Measurements from ENCODE around the gene MYLK. TPM values are rescaled to one million over a fixed set of nuclear protein-coding genes. Genes with fewer than 3 reads are reported as not detected.

Gene MYLK
- total RNA-seq, 1 donor from 2014 or later = 81.4 TPM

- TF ChIP-seq, protein P1, sequence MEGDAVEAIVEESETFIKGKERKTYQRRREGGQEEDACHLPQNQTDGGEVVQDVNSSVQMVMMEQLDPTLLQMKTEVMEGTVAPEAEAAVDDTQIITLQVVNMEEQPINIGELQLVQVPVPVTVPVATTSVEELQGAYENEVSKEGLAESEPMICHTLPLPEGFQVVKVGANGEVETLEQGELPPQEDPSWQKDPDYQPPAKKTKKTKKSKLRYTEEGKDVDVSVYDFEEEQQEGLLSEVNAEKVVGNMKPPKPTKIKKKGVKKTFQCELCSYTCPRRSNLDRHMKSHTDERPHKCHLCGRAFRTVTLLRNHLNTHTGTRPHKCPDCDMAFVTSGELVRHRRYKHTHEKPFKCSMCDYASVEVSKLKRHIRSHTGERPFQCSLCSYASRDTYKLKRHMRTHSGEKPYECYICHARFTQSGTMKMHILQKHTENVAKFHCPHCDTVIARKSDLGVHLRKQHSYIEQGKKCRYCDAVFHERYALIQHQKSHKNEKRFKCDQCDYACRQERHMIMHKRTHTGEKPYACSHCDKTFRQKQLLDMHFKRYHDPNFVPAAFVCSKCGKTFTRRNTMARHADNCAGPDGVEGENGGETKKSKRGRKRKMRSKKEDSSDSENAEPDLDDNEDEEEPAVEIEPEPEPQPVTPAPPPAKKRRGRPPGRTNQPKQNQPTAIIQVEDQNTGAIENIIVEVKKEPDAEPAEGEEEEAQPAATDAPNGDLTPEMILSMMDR (conservative IDR thresholded peaks at IDR 0.05; ENCODE audit: low read depth, low read length) = no peak
- H3K4me3 ChIP-seq (ENCODE audit: low read depth, low read length) = no peak overlapping the region
- no peak for DNase-seq (ENCODE audit: low read depth)
Measured at GRCh38 chr3:123816673-123817207, 67.4 kb downstream of the MYLK start.

- no peak for DNase-seq (ENCODE audit: low read depth)
- TF ChIP-seq, protein P1 (conservative IDR thresholded peaks at IDR 0.05; ENCODE audit: low read depth, low read length) = no peak
- no peak overlapping the region for H3K4me3 ChIP-seq (ENCODE audit: low read depth, low read length)
Measured at GRCh38 chr3:123815981-123816380, 68.2 kb downstream of the MYLK start.

GRCh38 chr3:123813876-123814275, 70.3 kb downstream of the MYLK start:
- TF ChIP-seq, protein P1 (conservative IDR thresholded peaks at IDR 0.05; ENCODE audit: low read depth, low read length) = no peak
- no peak for DNase-seq (ENCODE audit: low read depth)
- H3K4me3 ChIP-seq (ENCODE audit: low read depth, low read length) = no peak overlapping the region

DNA sequence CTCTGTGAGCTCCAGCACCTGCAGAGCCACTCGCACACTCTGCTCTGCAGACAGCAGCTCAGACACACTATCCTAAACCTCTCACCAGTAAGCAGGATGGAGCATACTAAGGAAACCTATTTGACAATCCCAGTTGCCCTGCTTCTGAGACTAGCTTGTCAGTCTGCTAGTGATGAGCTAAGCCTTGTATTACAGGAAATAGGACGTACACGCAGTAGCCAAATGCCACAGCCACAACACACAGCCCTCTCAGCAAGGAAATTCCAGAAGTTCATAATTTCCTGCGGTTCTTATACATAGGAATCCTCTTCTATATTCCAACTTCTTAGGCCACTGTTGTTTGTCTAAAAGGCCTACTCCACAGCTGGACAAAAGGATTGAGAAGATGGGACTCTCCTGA, 74.5 kb downstream of the MYLK start:
- DNase-seq (ENCODE audit: low read depth) = no peak

GRCh38 chr3:123808812-123809211, 75.3 kb downstream of the MYLK start:
- TF ChIP-seq, protein P1 (conservative IDR thresholded peaks at IDR 0.05; ENCODE audit: low read depth, low read length) = no peak
- no peak for DNase-seq (ENCODE audit: low read depth)

More for the DNA sequence above, 74.5 kb downstream of the MYLK start:
- H3K4me3 ChIP-seq (ENCODE audit: low read depth, low read length) = no peak overlapping the region
- TF ChIP-seq, protein P1 (conservative IDR thresholded peaks at IDR 0.05; ENCODE audit: low read depth, low read length) = no peak

DNA sequence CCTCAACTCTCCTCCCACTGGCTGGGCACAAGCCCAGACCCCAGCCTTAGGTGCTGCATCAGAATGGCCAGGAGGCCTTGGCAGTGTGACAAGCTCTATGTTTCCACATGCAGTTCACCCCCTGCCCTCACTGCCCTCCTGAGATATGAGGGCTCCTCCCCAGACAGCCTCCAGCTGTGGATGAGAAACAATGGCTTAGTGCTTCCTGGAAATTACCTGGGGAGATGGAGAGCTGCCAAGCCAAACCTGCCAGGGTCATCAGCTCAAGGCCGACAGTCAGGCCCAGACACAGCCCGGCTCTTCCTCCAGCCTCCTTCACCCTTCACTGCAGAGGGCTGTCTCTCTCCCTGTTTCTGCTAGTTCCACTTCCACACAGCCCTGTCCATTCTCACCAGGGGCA, 76.3 kb downstream of the MYLK start:
- TF ChIP-seq, protein P1 (conservative IDR thresholded peaks at IDR 0.05; ENCODE audit: low read depth, low read length) = no peak
- DNase-seq (ENCODE audit: low read depth) = no peak
- H3K4me3 ChIP-seq (ENCODE audit: low read depth, low read length) = no peak overlapping the region

More at GRCh38 chr3:123808812-123809211, 75.3 kb downstream of the MYLK start:
- H3K4me3 ChIP-seq (ENCODE audit: low read depth, low read length) = no peak overlapping the region

- TF ChIP-seq, protein P1 (conservative IDR thresholded peaks at IDR 0.05; ENCODE audit: low read depth, low read length) = no peak
- H3K4me3 ChIP-seq (ENCODE audit: low read depth, low read length) = no peak overlapping the region
- DNase-seq (ENCODE audit: low read depth) = no peak
Measured at GRCh38 chr3:123805504-123805903, 78.6 kb downstream of the MYLK start.
